Stomach (tissue), 9 donors: ENCODE results near the gene TJP1. TPM values are rescaled to one million over a fixed set of nuclear protein-coding genes. Genes with fewer than 3 reads are reported as not detected.

Experiments used
- DNase-seq, 2 donors: peaks; one replicate each; pipeline versions ENCODE4 v3.0.0 to v3.0.0-alpha.2; 2013 to 2019
- H3K27ac ChIP-seq, 5 donors: fragments of 200-600 bp in 4 of 5; sonication (generic) in 4 of 5; one replicate each; pipeline ENCODE4 v1.5.1; 2013 to 2019; ENCODE audit warnings: mild to moderate bottlenecking in 1 of 5, moderate library complexity in 1 of 5
- H3K27me3 ChIP-seq, 3 donors: fragments of 200-600 bp; sonication (generic); one replicate each; pipeline ENCODE4 v1.5.1; 2017 to 2019; ENCODE audit warnings: mixed run types in 1 of 3
- H3K36me3 ChIP-seq, 4 donors: fragments of 200-600 bp; sonication (generic); 1 replicate in 3 of 4; 2 replicates in 1 of 4; pipeline ENCODE4 v1.5.1; 2016 to 2019
- H3K4me1 ChIP-seq, 4 donors: fragments of 200-600 bp; sonication (generic); one replicate each; pipeline ENCODE4 v1.5.1; 2016 to 2019
- H3K4me3 ChIP-seq, 4 donors: fragments of 200-600 bp; sonication (generic) in 3 of 4; one replicate each; pipeline ENCODE4 v1.5.1; 2016 to 2019; ENCODE audit warnings: mild to moderate bottlenecking in 1 of 4
- H3K9me3 ChIP-seq, 4 donors: fragments of 200-600 bp; sonication (generic); one replicate each; pipeline ENCODE4 v1.5.1; 2016 to 2019
- CTCF ChIP-seq, 7 experiments: fragments of 450-650 bp in 4 of 7; fragments of 200-600 bp in 3 of 7; sonication (generic) in 3 of 7; IDR thresholded peaks; one replicate each; pipeline ENCODE4 v1.5.1; 2016 to 2019; ENCODE audit warnings: antibody characterized with exemption in 7 of 7, control low read depth in 2 of 7, mild to moderate bottlenecking in 1 of 7
- EP300 ChIP-seq: sonication (generic); formaldehyde crosslinking; IDR thresholded peaks from one replicate; pipeline ENCODE4 v1.6.1; 2017; ENCODE audit warnings: antibody characterized with exemption
- POLR2A ChIP-seq, 4 donors: fragments of 450-650 bp; IDR thresholded peaks; one replicate each; pipeline ENCODE4 v1.6.1; 2016; ENCODE audit warnings: antibody characterized with exemption in 4 of 4, control low read depth in 2 of 4, mild to moderate bottlenecking in 1 of 4, moderate library complexity in 1 of 4
- POLR2AphosphoS5 ChIP-seq, 3 donors: sonication (generic); formaldehyde crosslinking; IDR thresholded peaks; one replicate each; pipeline ENCODE4 v1.6.1; 2016; ENCODE audit warnings: antibody characterized with exemption in 3 of 3
- WGBS, 5 donors: extraction: QIAGEN DNeasy Blood & Tissue Kit in 3 of 5; methylation state at CpG; one replicate each; pipeline versions ENCODE4 v1.1.5 to v1.1.7; 2013 to 2018; 5-methylcytosine and 5-hydroxymethylcytosine counted together
- intact Hi-C: fragments of 100-400 bp; cut with DNase I; formaldehyde crosslinking; loops from one replicate; pipeline ENCODE4 v1.15.1; 2023; ENCODE audit warnings: low total_unique reads
- polyA plus RNA-seq, 3 donors: library from polyadenylated mRNA; stranded (reverse); fragments of 200-250 nt; gene quantifications; one replicate each; pipeline ENCODE4 v1.2.3, GENCODE V29; 2013
- total RNA-seq, 5 donors: library from RNA; depleted of rRNA; stranded (reverse); fragments of >200 nt; gene quantifications; one replicate each; pipeline versions ENCODE4 v1.1.0 to v1.2.3, GENCODE V29; 2014 to 2016
- donor health status: healthy with polysubstance abuse.
- donor health status: Bipolar disorder and iron deficiency.
- donor health status: healthy.

The TJP1 gene
- total and polyA plus RNA-seq, 8 donors = 12.3 to 167 (median 70.7) TPM

- H3K4me1 ChIP-seq = peaks cover 0 to 33% (median 10%) of the 10 kb centered on the region in 4 donors
- WGBS, 5 donors = 89 to 93% (median 92%) methylated on average over 4 of the region's 4 CpGs
- H3K27ac ChIP-seq = no peak overlapping the region
- DNase-seq = no peak
- H3K27me3 ChIP-seq = no peaks in the 10 kb centered on the region
- TF ChIP-seq POLR2A (IDR thresholded peaks at IDR 0.05) (no peak), POLR2AphosphoS5 (IDR thresholded peaks at IDR 0.05) (no peak), EP300 (no peak), CTCF (IDR thresholded peaks at IDR 0.05) (no peak)
- no peak overlapping the region for H3K4me3 ChIP-seq
- no peaks in the 10 kb centered on the region for H3K9me3 ChIP-seq
- peaks cover 20 to 43% (median 27%) of the 10 kb centered on the region in 4 donors for H3K36me3 ChIP-seq
- intact Hi-C loops = no loop called here
Measured at GRCh38 chr15:29773000-29773399, 49.3 kb downstream of the TJP1 start.

- intact Hi-C loops = no loop called here
- H3K27ac ChIP-seq = no peak overlapping the region
- DNase-seq = no peak
- peaks cover 20 to 58% (median 32%) of the 10 kb centered on the region in 4 donors for H3K36me3 ChIP-seq
- no peaks in the 10 kb centered on the region for H3K27me3 ChIP-seq
- H3K4me1 ChIP-seq = peaks cover 0 to 28% (median 7%) of the 10 kb centered on the region in 4 donors
- 81 to 89% (median 88%) methylated on average over 2 of the region's 2 CpGs for WGBS, 5 donors
- no peak for TF ChIP-seq CTCF (IDR thresholded peaks at IDR 0.05)
- no peak for TF ChIP-seq EP300
- TF ChIP-seq POLR2A (IDR thresholded peaks at IDR 0.05) = no peak
- TF ChIP-seq POLR2AphosphoS5 (IDR thresholded peaks at IDR 0.05) = no peak
- no peak overlapping the region for H3K4me3 ChIP-seq
- H3K9me3 ChIP-seq = no peaks in the 10 kb centered on the region
Measured at GRCh38 chr15:29770796-29771195, 51.5 kb downstream of the TJP1 start.

- Histone ChIP-seq H3K4me3 (no peak overlapping the region), H3K36me3 (peaks cover 15 to 90% (median 62%) of the 10 kb centered on the region in 4 donors), H3K9me3 (no peaks in the 10 kb centered on the region), H3K27ac (no peak overlapping the region), H3K27me3 (no peaks in the 10 kb centered on the region), H3K4me1 (peaks cover 0 to 33% (median 3%) of the 10 kb centered on the region in 4 donors)
- 56 to 66% (median 63%) methylated on average over 8 of the region's 8 CpGs for WGBS, 5 donors
- TF ChIP-seq EP300 = no peak
- no peak for TF ChIP-seq POLR2A (IDR thresholded peaks at IDR 0.05)
- TF ChIP-seq POLR2AphosphoS5 (IDR thresholded peaks at IDR 0.05) = no peak
- TF ChIP-seq CTCF (IDR thresholded peaks at IDR 0.05) = no peak
- DNase-seq = no peak
- intact Hi-C loops = no loop called here
Measured at GRCh38 chr15:29765898-29766527, 56.3 kb downstream of the TJP1 start.

GRCh38 chr15:29765234-29765841 lies 56.9 kb downstream of the TJP1 start:
- intact Hi-C loops = no loop called here
- peaks cover 13 to 90% (median 62%) of the 10 kb centered on the region in 4 donors for H3K36me3 ChIP-seq
- TF ChIP-seq POLR2AphosphoS5 (IDR thresholded peaks at IDR 0.05) (no peak), EP300 (no peak), POLR2A (IDR thresholded peaks at IDR 0.05) (no peak), CTCF (IDR thresholded peaks at IDR 0.05) (no peak)

More at GRCh38 chr15:29765234-29765841, 56.9 kb downstream of the TJP1 start:
- Histone ChIP-seq H3K4me1 (peaks cover 0 to 33% (median 3%) of the 10 kb centered on the region in 4 donors), H3K4me3 (no peak overlapping the region), H3K27ac (no peak overlapping the region), H3K27me3 (no peaks in the 10 kb centered on the region), H3K9me3 (no peaks in the 10 kb centered on the region)
- no peak for DNase-seq
- 83 to 92% (median 87%) methylated on average over 3 of the region's 3 CpGs for WGBS, 5 donors
